ENCODE measurements around the gene FARP2.

Gene FARP2

DNA sequence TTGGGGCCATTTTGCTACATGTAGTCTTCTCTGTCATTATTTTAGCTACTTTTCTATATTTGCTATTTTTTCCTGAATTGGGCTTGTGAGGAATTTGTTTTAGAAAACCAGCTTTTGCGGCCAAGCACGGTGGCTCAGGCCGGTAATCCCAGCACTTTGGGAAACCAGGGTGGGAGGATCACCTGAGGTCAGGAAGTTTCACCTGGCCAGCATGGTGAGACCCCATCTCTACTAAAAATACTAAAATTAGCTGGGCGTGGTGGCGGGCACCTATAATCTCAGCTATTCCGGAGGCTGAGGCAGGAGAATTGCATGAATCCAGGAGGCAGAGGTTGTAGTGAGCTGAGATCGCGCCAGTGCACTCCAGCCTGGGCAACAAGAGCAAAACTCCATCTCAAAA is 35.7 kb upstream of the FARP2 start:
- ATAC-seq: no peak
- no peak for TF ChIP-seq GLIS3 (CRISPR knock-in tag; IDR thresholded peaks at IDR 0.05)
- TF ChIP-seq ZNF8 (CRISPR knock-in tag; IDR thresholded peaks at IDR 0.05): no peak

GRCh38 chr2:241321033-241321432 is 35.1 kb upstream of the FARP2 start:
- no peak for TF ChIP-seq CSDC2 (CRISPR knock-in tag; IDR thresholded peaks at IDR 0.05)
- no peak for TF ChIP-seq ARNTL (CRISPR knock-in tag; IDR thresholded peaks at IDR 0.05; ENCODE audit: borderline replicate concordance, low read depth)
- no peak for TF ChIP-seq POU6F1 (CRISPR knock-in tag; IDR thresholded peaks at IDR 0.05; ENCODE audit: borderline replicate concordance, low read depth)
- TF ChIP-seq ZNF8 (CRISPR knock-in tag; IDR thresholded peaks at IDR 0.05): no peak
- TF ChIP-seq TOX (CRISPR knock-in tag; IDR thresholded peaks at IDR 0.05; ENCODE audit: borderline replicate concordance): no peak
- TF ChIP-seq TSHZ2 (CRISPR knock-in tag; IDR thresholded peaks at IDR 0.05): no peak
- no peak for TF ChIP-seq OSR1 (CRISPR knock-in tag; IDR thresholded peaks at IDR 0.05)
- no peak for ATAC-seq

DNA sequence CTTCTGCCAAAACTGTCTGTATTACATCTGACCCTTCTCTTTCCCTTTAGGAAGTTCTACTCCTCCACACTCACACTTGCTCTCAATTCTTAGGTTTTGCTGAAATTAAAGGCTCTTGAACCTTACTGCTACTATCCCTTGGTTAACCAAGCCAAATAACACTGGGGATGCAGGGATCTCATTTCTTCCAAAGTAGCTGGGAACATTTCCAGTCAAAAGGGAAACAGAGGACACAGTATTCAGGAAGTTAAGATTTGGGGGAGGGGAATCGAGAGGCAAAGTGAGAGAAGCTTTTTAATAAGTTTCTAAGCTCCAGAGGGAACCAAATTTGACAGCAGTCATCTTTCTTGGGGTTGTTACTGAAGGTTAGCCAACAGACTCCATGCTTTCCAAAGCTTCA is 34.2 kb upstream of the FARP2 start:
- no peak for ATAC-seq
- TF ChIP-seq PATZ1 (CRISPR knock-in tag; IDR thresholded peaks at IDR 0.05; ENCODE audit: borderline replicate concordance) (no peak), ZC3H10 (CRISPR knock-in tag; IDR thresholded peaks at IDR 0.05) (no peak), BACH2 (CRISPR knock-in tag; IDR thresholded peaks at IDR 0.05; ENCODE audit: borderline replicate concordance) (no peak), ZNF8 (CRISPR knock-in tag; IDR thresholded peaks at IDR 0.05) (no peak), ZNF565 (CRISPR knock-in tag; conservative IDR thresholded peaks at IDR 0.05; ENCODE audit: low read depth) (no peak), ARNTL (CRISPR knock-in tag; IDR thresholded peaks at IDR 0.05; ENCODE audit: borderline replicate concordance, low read depth) (no peak), ZNF70 (CRISPR knock-in tag; IDR thresholded peaks at IDR 0.05) (no peak), TCF4 (CRISPR knock-in tag; IDR thresholded peaks at IDR 0.05; ENCODE audit: borderline replicate concordance) (no peak), CSDC2 (CRISPR knock-in tag; IDR thresholded peaks at IDR 0.05) (no peak), POU6F1 (CRISPR knock-in tag; IDR thresholded peaks at IDR 0.05; ENCODE audit: borderline replicate concordance, low read depth) (no peak), OSR1 (CRISPR knock-in tag; IDR thresholded peaks at IDR 0.05) (no peak), SNAI2 (CRISPR knock-in tag; IDR thresholded peaks at IDR 0.05) (no peak), RARB (CRISPR knock-in tag; IDR thresholded peaks at IDR 0.05) (no peak), ESRRG (CRISPR knock-in tag; IDR thresholded peaks at IDR 0.05) (no peak), ZFP30 (CRISPR knock-in tag; IDR thresholded peaks at IDR 0.05) (no peak)

GRCh38 chr2:241323778-241324177 is 32.3 kb upstream of the FARP2 start:
- ATAC-seq: no peak
- TF ChIP-seq, protein P1, sequence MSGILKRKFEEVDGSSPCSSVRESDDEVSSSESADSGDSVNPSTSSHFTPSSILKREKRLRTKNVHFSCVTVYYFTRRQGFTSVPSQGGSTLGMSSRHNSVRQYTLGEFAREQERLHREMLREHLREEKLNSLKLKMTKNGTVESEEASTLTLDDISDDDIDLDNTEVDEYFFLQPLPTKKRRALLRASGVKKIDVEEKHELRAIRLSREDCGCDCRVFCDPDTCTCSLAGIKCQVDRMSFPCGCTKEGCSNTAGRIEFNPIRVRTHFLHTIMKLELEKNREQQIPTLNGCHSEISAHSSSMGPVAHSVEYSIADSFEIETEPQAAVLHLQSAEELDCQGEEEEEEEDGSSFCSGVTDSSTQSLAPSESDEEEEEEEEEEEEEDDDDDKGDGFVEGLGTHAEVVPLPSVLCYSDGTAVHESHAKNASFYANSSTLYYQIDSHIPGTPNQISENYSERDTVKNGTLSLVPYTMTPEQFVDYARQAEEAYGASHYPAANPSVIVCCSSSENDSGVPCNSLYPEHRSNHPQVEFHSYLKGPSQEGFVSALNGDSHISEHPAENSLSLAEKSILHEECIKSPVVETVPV (CRISPR knock-in tag; IDR thresholded peaks at IDR 0.05): no peak
- TF ChIP-seq ARNTL (CRISPR knock-in tag; IDR thresholded peaks at IDR 0.05; ENCODE audit: borderline replicate concordance, low read depth) (no peak), PATZ1 (CRISPR knock-in tag; IDR thresholded peaks at IDR 0.05; ENCODE audit: borderline replicate concordance) (no peak), ESRRG (CRISPR knock-in tag; IDR thresholded peaks at IDR 0.05) (no peak), POU6F1 (CRISPR knock-in tag; IDR thresholded peaks at IDR 0.05; ENCODE audit: borderline replicate concordance, low read depth) (no peak), ZFP3 (CRISPR knock-in tag; IDR thresholded peaks at IDR 0.05) (no peak), ZNF70 (CRISPR knock-in tag; IDR thresholded peaks at IDR 0.05) (no peak), PPARA (CRISPR knock-in tag; IDR thresholded peaks at IDR 0.05; ENCODE audit: borderline replicate concordance) (no peak), ZFP30 (CRISPR knock-in tag; IDR thresholded peaks at IDR 0.05) (no peak), ZC3H10 (CRISPR knock-in tag; IDR thresholded peaks at IDR 0.05) (no peak)
